Left ventricle myocardium superior (tissue), 1 donor: ENCODE measurements around the gene ATXN7L3. TPM values are rescaled to one million over a fixed set of nuclear protein-coding genes. Genes with fewer than 3 reads are reported as not detected.
"Not testable (repeated sequence)": the region's sequence is repeated elsewhere in the genome, so short reads cannot be mapped to it uniquely, and the experiment has no call there.

Experiments used
- ATAC-seq: fragments of 200-7000 bp; cut with Tn5 transposase; one replicate; pipeline ENCODE4 v1.9.1; 2020; ENCODE audit warnings: mild to moderate bottlenecking, moderate library complexity
- DNase-seq: peaks from one replicate; pipeline ENCODE4 v3.0.0-alpha.2; 2020
- intact Hi-C: fragments of 100-400 bp; cut with micrococcal nuclease; formaldehyde crosslinking; loops from one replicate; pipeline ENCODE4 v1.11.0; 2022
- microRNA-seq: library from miRNA; unstranded; fragments of <30 nt; microRNA quantifications from one replicate; pipeline ENCODE4 v1.2.0, GENCODE V29; 2020; ENCODE audit warnings: borderline number of aligned reads
- total RNA-seq: library from RNA; stranded (reverse); fragmentation: NEBNext Ultra II Directional; extraction: Animal tissue kit (Norgen Biotek cat#: 25700); gene quantifications from one replicate; pipeline ENCODE4 v1.2.1, GENCODE V29; 2021
- donor health status: DM: no; HTN: yes; CAD: no; lungs with severe emphysema.

Gene ATXN7L3
- total RNA-seq, 1 donor from 2014 or later = 36.0 TPM

DNA sequence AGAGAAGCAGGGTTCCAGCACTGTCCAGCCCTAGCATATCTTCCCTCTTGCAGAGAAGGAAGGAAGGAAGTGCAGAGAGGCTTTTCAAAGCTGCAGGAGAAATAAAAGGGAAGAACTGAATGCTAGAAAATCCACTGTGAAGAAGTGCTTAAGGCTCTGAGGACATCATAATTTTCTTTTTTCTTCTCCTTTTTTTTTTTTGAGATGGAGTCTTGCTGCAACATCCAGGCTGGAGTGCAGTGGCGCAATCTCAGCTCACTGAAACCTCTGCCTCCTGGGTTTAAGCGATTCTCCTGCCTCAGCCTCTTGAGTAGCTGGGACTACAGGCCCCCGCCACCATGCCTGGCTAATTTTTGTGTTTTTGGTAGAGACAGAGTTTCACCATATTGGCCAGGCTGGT, 50.6 kb downstream of the ATXN7L3 start:
- ATAC-seq, intact Hi-C loops, DNase-seq: not testable (repeated sequence)

DNA sequence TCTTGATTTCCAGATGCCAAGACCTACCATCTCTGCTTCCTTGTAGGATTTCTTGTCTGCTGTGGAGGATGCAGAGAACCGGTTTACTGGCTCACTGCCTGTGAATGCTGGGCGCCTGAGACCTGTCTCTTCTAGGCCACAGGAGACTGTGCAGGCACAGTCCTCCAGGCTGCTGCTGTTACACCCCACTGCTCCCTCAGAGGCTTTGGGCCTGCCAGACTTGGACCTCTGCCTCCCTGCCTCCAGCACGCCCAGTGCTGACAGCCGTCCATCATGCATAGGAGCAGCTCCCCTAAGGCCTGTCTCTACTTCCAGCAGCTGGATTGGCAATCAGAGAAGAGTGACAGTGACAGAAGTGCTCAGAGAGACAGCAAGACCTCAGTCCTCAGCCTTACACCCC, 51.9 kb downstream of the ATXN7L3 start:
- intact Hi-C loops = no loop called here
- DNase-seq = peak; percentile 65
- ATAC-seq = peak; percentile 63

DNA sequence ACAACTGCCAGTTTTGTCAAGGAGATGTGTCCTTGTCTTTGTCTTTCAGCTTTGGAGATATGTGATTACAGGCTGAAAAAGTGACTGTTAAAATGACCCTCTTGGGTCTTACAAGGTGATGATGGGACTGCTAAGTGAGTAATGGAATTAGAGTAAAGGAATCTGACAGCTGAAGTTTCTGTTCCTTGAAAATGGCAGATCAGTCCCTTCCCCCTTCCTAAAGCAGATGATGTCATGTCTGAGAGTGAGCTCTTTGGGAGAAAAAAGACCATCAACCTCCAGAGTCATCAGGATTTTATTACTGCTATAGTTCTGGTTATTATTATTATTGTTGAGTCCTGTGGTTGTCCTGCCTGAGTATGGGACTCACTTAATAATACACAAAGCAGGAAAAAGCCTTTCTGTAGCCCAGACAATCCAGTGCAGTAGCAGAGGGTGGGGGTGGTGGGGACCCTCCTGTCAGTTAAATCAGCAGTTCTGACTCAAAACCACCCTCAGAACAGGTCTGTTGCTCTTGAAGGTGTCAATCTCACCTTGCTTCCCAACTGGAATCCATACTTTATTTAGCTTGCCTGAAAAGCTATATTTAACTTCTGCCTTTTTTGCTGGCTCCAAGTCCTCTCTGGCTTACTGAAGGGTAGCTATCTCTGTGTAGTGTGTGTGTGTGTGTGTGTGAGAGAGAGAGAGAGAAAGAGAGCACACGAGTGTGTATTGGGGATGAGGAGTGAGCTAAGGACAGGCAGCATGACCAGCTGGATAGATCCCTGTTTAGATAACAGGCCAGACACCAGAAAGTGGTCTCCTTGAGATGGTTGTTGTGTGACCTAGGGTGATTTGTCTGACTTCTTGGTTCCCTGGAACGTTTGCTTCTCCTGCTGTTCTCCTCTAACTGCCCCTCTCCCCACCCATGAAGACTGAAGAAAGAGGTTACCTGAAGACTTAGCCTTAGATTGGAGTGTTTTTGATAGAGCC, 53.0 kb downstream of the ATXN7L3 start:
- intact Hi-C loops = no loop called here
- ATAC-seq (peak; percentile 79), DNase-seq (no peak)

DNA sequence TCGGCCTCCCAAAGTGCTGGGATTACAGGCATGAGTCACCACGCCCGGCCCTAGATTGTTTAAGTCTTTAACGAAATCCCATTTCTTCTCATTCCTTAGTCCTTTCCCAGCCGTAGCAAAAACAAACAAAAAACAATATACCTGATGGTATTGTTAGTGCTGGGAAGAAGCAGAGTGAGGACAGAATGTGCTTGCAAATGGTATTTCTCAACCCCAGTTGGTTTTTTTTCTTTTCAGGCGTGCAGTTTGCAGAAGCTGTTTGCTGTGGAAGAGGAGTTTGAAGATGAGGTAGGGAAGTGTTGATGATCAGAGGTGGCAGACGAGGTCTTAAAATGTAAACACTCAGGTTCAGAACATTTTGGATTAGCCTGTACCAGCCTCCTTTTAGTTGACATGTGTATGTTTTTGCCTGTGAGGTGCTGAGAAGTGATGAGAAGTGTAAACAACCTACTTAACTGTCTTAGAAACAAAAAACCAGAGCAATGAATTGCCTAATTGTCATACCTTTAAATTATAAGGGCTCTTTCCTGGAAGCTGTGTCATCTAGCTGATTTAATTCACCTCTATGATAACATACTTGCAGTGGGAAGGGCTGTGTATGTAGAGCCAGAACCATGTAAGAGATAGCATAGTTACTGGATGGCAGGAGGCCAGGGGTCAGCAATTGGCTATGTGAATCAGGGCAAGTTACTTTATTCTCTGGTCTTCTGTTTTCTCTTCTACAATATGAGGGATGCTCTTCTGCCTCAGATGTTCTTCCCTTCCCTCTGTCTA, 54.5 kb downstream of the ATXN7L3 start:
- DNase-seq = peak; percentile 42
- intact Hi-C loops = no loop called here
- peak; percentile 46 for ATAC-seq

DNA sequence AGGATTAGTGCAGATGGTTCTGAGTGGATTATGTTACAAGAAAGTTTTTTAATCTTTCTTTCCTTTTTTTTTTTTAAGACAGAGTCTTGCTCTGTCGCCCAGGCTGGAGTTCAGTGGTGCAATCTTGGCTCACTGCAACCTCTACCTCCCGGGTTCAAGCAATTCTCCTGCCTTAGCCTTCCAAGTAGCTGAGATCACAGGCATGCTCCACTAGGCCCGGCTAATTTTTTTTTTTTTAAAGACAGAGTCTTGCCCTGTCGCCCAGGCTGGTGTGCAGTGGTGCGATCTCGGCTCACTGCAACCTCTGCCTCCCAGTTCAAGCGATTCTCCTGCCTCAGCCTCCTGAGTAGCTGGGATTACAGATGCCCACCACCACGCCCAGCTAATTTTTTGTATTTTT, 55.8 kb downstream of the ATXN7L3 start:
- ATAC-seq, DNase-seq, intact Hi-C loops: not testable (repeated sequence)

Small RNA genes within 50 kb of the gene (microRNA-seq; reads per million reads assigned to microRNA genes)
- not detected for gene MIR6782

Other genes starting within 250 kb of the ATXN7L3 start
- not detected for gene PYY, start 245.9 kb downstream of the ATXN7L3 start, total RNA-seq
- 0.57 TPM for gene NAGS, start 195.3 kb downstream of the ATXN7L3 start, total RNA-seq
- gene TMEM101, start 184.9 kb downstream of the ATXN7L3 start, total RNA-seq = 20.7 TPM
- gene LSM12, start 133.2 kb downstream of the ATXN7L3 start, total RNA-seq = 58.2 TPM
- 26.3 TPM for gene G6PC3, start 129.1 kb downstream of the ATXN7L3 start, total RNA-seq
- 81.4 TPM for gene HDAC5, start 76.2 kb downstream of the ATXN7L3 start, total RNA-seq
- 1.5 TPM for gene HROB, start 58.0 kb downstream of the ATXN7L3 start, total RNA-seq
- 17.0 TPM for gene ASB16, start 29.2 kb downstream of the ATXN7L3 start, total RNA-seq
- 23.6 TPM for gene TMUB2, start 12.9 kb downstream of the ATXN7L3 start, total RNA-seq
- gene UBTF, start 19.8 kb upstream of the ATXN7L3 start, total RNA-seq = 65.2 TPM
- not detected for gene SLC4A1, start 68.3 kb upstream of the ATXN7L3 start, total RNA-seq
- gene RUNDC3A, start 108.7 kb upstream of the ATXN7L3 start, total RNA-seq = 0.45 TPM
- gene SLC25A39, start 124.9 kb upstream of the ATXN7L3 start, total RNA-seq = 52.3 TPM
- 156 TPM for gene GRN, start 145.4 kb upstream of the ATXN7L3 start, total RNA-seq
- 0.72 TPM for gene FAM171A2, start 164.0 kb upstream of the ATXN7L3 start, total RNA-seq
- 0.72 TPM for gene ITGA2B, start 189.8 kb upstream of the ATXN7L3 start, total RNA-seq